ENCODE data around the gene STK4. TPM values are rescaled to one million over a fixed set of nuclear protein-coding genes. Genes with fewer than 3 reads are reported as not detected.

STK4 gene
- total and polyA plus RNA-seq, 5 donors, result 4.6 to 14.4 (median 13.8) TPM

DNA sequence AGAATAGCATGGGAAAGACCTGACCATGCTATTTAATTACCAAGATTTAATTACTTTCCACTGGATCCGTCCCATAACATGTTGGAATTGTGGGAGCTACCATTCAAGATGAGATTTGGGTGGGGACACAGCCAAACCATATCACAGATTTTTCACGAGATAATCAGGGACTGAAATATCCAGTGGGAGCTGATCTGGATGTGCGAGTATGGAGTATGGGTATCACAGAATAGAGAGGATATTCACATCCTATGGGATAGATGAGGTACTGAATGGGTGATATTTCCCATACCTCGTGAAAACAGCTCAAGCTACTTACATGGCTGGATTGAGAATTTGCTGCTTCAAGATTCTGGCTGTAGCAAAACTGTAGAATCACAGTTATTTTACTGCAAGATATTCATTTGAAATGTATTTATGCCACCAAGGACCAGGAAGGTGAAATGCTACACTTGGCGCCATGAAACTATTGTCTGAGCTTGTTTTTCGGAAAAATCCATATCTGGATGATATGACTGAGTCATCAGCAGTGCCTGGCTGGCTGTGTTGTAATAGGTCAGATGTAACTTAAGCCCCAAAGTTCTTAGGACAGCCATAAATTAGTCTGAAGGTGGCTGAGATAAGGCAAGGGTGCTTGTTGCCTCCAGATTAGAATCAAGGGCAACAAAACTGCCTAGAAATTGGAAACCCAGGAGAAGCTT lies 104.8 kb downstream of the STK4 start:
- Histone ChIP-seq H3K27ac (ENCODE audit: low read length) (no peak overlapping the region), H3K27me3 (ENCODE audit: control insufficient read depth, insufficient read depth) (no peaks in the 10 kb centered on the region), H3K9me3 (ENCODE audit: control insufficient read depth, low read length) (no peaks in the 10 kb centered on the region), H3K4me1 (ENCODE audit: control insufficient read depth, insufficient read depth, low read length) (no peaks in the 10 kb centered on the region), H3K4me3 (ENCODE audit: low read length) (no peak overlapping the region)
- 96% methylated on average over 6 of the region's 6 CpGs for WGBS
- DNase-seq (no peak), ATAC-seq (no peak)
- intact Hi-C loops (cut with DNase I), result no loop called here

DNA sequence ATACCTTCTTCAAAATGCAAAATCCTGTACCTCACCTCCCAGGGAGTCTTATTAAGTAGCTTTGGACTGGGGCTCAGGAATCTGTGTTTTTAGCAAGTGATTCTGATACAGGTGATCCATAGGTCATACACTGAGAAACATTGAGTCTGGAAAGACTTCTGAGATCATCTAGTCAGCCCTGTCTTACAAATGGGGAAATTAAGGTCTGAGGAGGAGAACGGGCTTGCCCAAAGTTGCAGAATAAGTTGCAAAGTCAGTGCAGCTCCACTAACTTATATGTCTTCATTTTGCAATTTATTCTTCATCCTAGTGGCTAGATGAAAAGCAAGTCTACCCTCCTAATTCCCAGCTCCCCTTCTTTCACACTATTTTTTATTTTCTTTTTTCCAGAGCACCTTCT lies 105.8 kb downstream of the STK4 start:
- WGBS, result 95% methylated on average over 1 of the region's 1 CpG
- no peak overlapping the region for H3K4me3 ChIP-seq (ENCODE audit: low read length)
- no peaks in the 10 kb centered on the region for H3K27me3 ChIP-seq (ENCODE audit: control insufficient read depth, insufficient read depth)
- intact Hi-C loops (cut with DNase I), result no loop called here
- no peak for ATAC-seq
- no peaks in the 10 kb centered on the region for H3K4me1 ChIP-seq (ENCODE audit: control insufficient read depth, insufficient read depth, low read length)
- no peaks in the 10 kb centered on the region for H3K9me3 ChIP-seq (ENCODE audit: control insufficient read depth, low read length)
- H3K27ac ChIP-seq (ENCODE audit: low read length), result no peak overlapping the region
- DNase-seq, result no peak

GRCh38 chr20:45073221-45073620 lies 106.9 kb downstream of the STK4 start:
- H3K9me3 ChIP-seq (ENCODE audit: control insufficient read depth, low read length), result no peaks in the 10 kb centered on the region
- intact Hi-C loops (cut with DNase I), result no loop called here

DNA sequence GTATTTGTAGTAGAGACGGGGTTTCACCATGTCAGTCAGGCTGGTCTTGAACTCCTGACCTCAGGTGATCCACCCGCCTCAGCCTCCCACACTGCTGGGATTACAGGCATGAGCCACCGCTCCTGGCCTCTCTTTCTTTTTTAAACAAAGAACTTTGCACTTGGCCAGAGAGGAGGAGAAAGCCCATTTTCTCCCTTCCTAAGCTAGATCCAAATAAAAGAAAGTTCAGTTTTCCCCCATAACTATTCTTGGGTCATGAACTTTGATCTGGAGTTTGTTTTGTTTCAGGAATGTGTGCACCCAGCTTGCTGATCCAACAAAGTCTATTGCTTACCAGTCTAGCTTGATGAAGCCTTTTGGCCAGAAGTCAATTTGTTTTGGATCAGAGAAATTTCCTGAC lies 111.2 kb downstream of the STK4 start:
- intact Hi-C loops (cut with DNase I), result no loop called here
- ATAC-seq, result no peak

More at GRCh38 chr20:45073221-45073620, 106.9 kb downstream of the STK4 start:
- WGBS, result 92% methylated on average over 3 of the region's 3 CpGs
- H3K4me1 ChIP-seq (ENCODE audit: control insufficient read depth, insufficient read depth, low read length), result no peaks in the 10 kb centered on the region
- DNase-seq (no peak), ATAC-seq (no peak)
- no peak overlapping the region for H3K4me3 ChIP-seq (ENCODE audit: low read length)
- no peaks in the 10 kb centered on the region for H3K27me3 ChIP-seq (ENCODE audit: control insufficient read depth, insufficient read depth)
- H3K27ac ChIP-seq (ENCODE audit: low read length), result no peak overlapping the region

GRCh38 chr20:45080867-45081624 lies 114.7 kb downstream of the STK4 start:
- Histone ChIP-seq H3K4me3 (ENCODE audit: low read length) (no peak overlapping the region), H3K9me3 (ENCODE audit: control insufficient read depth, low read length) (no peaks in the 10 kb centered on the region), H3K27me3 (ENCODE audit: control insufficient read depth, insufficient read depth) (no peaks in the 10 kb centered on the region), H3K27ac (ENCODE audit: low read length) (no peak overlapping the region), H3K4me1 (ENCODE audit: control insufficient read depth, insufficient read depth, low read length) (no peaks in the 10 kb centered on the region)
- 85% methylated on average over 5 of the region's 5 CpGs for WGBS
- no peak for ATAC-seq
- intact Hi-C loops (cut with DNase I), result no loop called here
- DNase-seq, result no peak

More for the DNA sequence above, 111.2 kb downstream of the STK4 start:
- no peak overlapping the region for H3K4me3 ChIP-seq (ENCODE audit: low read length)
- H3K27ac ChIP-seq (ENCODE audit: low read length), result no peak overlapping the region
- no peaks in the 10 kb centered on the region for H3K9me3 ChIP-seq (ENCODE audit: control insufficient read depth, low read length)
- H3K27me3 ChIP-seq (ENCODE audit: control insufficient read depth, insufficient read depth), result no peaks in the 10 kb centered on the region
- no peaks in the 10 kb centered on the region for H3K4me1 ChIP-seq (ENCODE audit: control insufficient read depth, insufficient read depth, low read length)
- DNase-seq, result no peak
- 88% methylated on average over 3 of the region's 3 CpGs for WGBS

DNA sequence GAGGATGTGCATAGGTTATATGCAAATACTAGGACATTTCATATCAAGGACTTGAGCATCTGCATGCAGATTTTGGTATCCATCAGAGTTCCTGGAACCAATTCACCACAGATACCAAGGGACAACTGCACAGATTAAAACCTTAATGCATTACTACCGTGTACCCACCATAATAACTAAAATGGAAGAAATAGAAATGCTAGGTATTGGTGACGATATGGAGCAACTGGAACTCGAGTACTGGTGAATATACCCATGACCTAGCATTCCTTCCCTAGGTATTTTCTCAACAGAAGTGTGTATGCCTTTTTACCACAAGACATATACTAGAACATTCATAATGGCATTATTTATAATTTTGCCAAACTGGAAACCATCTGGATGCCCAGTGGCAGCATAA lies 116.2 kb downstream of the STK4 start:
- no peaks in the 10 kb centered on the region for H3K4me1 ChIP-seq (ENCODE audit: control insufficient read depth, insufficient read depth, low read length)
- intact Hi-C loops (cut with DNase I), result no loop called here
- WGBS, result 97% methylated on average over 3 of the region's 3 CpGs

DNA sequence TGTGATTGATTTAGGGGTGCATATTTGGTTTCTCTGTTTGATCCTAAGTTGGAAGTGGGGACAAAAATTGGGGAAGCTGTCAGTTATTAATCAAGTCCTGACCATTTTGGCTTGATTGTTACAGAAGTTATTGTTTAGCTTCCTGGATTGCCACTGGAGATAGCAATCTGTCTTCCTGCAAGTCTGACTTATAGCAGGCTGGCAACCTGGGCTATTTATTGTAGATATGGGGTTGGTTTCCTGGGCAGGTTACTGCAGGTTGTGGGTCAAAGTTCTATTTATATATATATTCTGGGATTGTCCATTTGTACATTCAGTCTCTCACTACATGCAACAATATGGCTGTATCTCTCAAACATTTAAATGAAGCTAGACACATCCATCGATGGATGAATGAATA lies 116.8 kb downstream of the STK4 start:
- Histone ChIP-seq H3K4me3 (ENCODE audit: low read length) (no peak overlapping the region), H3K9me3 (ENCODE audit: control insufficient read depth, low read length) (no peaks in the 10 kb centered on the region), H3K4me1 (ENCODE audit: control insufficient read depth, insufficient read depth, low read length) (no peaks in the 10 kb centered on the region), H3K27ac (ENCODE audit: low read length) (no peak overlapping the region), H3K27me3 (ENCODE audit: control insufficient read depth, insufficient read depth) (no peaks in the 10 kb centered on the region)
- intact Hi-C loops (cut with DNase I), result no loop called here
- ATAC-seq (no peak), DNase-seq (no peak)
- WGBS, result 96% methylated on average over 1 of the region's 1 CpG

More for the DNA sequence above, 116.2 kb downstream of the STK4 start:
- no peaks in the 10 kb centered on the region for H3K9me3 ChIP-seq (ENCODE audit: control insufficient read depth, low read length)
- H3K27me3 ChIP-seq (ENCODE audit: control insufficient read depth, insufficient read depth), result no peaks in the 10 kb centered on the region
- no peak overlapping the region for H3K27ac ChIP-seq (ENCODE audit: low read length)
- no peak for ATAC-seq
- no peak for DNase-seq
- H3K4me3 ChIP-seq (ENCODE audit: low read length), result no peak overlapping the region

DNA sequence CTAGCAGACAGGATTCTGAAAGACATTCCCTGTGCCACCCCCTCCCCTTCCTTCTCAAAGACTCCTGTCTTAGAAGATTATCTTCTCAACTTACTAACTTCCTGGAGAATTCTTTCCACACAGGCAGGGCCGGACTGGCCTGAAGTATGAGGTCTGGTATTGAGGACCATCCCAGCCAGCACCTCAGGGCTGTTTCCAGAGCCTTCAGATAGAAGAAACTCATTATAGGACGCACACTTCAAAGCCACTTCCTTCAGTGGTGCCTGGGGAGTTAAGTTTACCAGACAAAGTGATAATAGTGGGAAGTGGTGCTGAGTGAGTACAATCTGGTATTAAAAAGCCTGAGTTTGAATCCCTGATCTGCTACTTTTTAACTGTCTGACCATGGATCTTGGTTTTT lies 119.0 kb downstream of the STK4 start:
- no peak overlapping the region for H3K27ac ChIP-seq (ENCODE audit: low read length)
- ATAC-seq (no peak), DNase-seq (no peak)
- H3K4me3 ChIP-seq (ENCODE audit: low read length), result no peak overlapping the region
- H3K9me3 ChIP-seq (ENCODE audit: control insufficient read depth, low read length), result no peaks in the 10 kb centered on the region
- WGBS, result 44% methylated on average over 2 of the region's 2 CpGs
- no peaks in the 10 kb centered on the region for H3K4me1 ChIP-seq (ENCODE audit: control insufficient read depth, insufficient read depth, low read length)
- H3K27me3 ChIP-seq (ENCODE audit: control insufficient read depth, insufficient read depth), result no peaks in the 10 kb centered on the region
- intact Hi-C loops (cut with DNase I), result no loop called here

- Histone ChIP-seq H3K4me3 (ENCODE audit: low read length) (no peak overlapping the region), H3K9me3 (ENCODE audit: control insufficient read depth, low read length) (no peaks in the 10 kb centered on the region), H3K4me1 (ENCODE audit: control insufficient read depth, insufficient read depth, low read length) (no peaks in the 10 kb centered on the region), H3K27ac (ENCODE audit: low read length) (no peak overlapping the region), H3K27me3 (ENCODE audit: control insufficient read depth, insufficient read depth) (no peaks in the 10 kb centered on the region)
- DNase-seq (no peak), ATAC-seq (no peak)
- WGBS, result 95% methylated on average over 1 of the region's 1 CpG
- intact Hi-C loops (cut with DNase I), result no loop called here
Measured at GRCh38 chr20:45085867-45086266, 119.6 kb downstream of the STK4 start.

DNA sequence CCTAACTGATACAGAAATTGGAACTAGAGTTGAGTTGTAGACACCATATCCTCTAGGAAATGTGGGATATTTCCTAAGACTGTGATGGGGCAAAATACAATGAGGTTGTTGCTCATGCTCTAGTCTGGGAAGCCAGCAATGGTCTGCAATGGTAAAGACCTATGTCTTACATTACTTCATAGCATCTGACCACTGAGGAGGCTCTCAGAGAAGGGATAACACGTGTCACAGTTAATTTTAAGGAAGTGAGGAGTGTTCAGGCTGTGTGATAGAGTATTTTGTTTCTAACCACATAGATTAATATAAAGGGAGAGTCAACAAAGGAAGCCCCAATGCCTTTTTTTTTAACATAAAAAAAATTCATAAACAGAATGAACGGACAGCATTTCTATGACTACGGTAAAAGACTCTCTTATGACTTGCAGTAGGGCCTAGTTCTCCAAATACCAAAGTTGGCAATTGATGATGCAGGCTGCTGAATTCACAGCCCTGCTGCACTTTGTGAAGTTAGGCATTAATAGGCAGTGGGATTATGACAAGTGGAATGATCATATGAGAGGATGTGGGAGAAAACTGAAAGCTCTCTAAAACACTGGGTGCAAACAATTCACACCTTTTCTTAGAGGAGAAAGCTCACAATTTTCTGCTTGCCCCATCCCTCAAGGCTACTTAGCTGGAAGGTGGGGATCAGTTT lies 120.9 kb downstream of the STK4 start:
- intact Hi-C loops (cut with DNase I), result no loop called here
- Histone ChIP-seq H3K4me1 (ENCODE audit: control insufficient read depth, insufficient read depth, low read length) (no peaks in the 10 kb centered on the region), H3K4me3 (ENCODE audit: low read length) (no peak overlapping the region), H3K9me3 (ENCODE audit: control insufficient read depth, low read length) (no peaks in the 10 kb centered on the region), H3K27me3 (ENCODE audit: control insufficient read depth, insufficient read depth) (no peaks in the 10 kb centered on the region), H3K27ac (ENCODE audit: low read length) (no peak overlapping the region)
- ATAC-seq (no peak), DNase-seq (no peak)
- 76% methylated on average over 3 of the region's 3 CpGs for WGBS

- DNase-seq (no peak), ATAC-seq (no peak)
- WGBS, result 58% methylated on average over 1 of the region's 1 CpG
- Histone ChIP-seq H3K4me1 (ENCODE audit: control insufficient read depth, insufficient read depth, low read length) (no peaks in the 10 kb centered on the region), H3K4me3 (ENCODE audit: low read length) (no peak overlapping the region), H3K27me3 (ENCODE audit: control insufficient read depth, insufficient read depth) (no peaks in the 10 kb centered on the region), H3K9me3 (ENCODE audit: control insufficient read depth, low read length) (no peaks in the 10 kb centered on the region), H3K27ac (ENCODE audit: low read length) (no peak overlapping the region)
- intact Hi-C loops (cut with DNase I), result no loop called here
Measured at GRCh38 chr20:45087814-45088213, 121.5 kb downstream of the STK4 start.
